SK-N-MC (cell line): ENCODE results near the gene HSF2.

Experiments
- EZH2 ChIP-seq: fragments of 200-600 bp; sonication (generic); IDR thresholded peaks from one replicate; pipeline ENCODE4 v1.6.1; 2017; ENCODE audit warnings: antibody characterized with exemption
- FOXP2 ChIP-seq: optimal IDR thresholded peaks from 2 replicates; pipeline ENCODE3; 2011; ENCODE audit warnings: mild to moderate bottlenecking, moderate library complexity; ENCODE audit not compliant: insufficient read depth; ENCODE audit errors: extremely low read length, control extremely low read depth
- POLR2AphosphoS5 ChIP-seq: IDR thresholded peaks from 2 replicates; pipeline ENCODE4 v1.6.1; 2012; ENCODE audit warnings: mild to moderate bottlenecking, low read depth, low read length, borderline replicate concordance

DNA sequence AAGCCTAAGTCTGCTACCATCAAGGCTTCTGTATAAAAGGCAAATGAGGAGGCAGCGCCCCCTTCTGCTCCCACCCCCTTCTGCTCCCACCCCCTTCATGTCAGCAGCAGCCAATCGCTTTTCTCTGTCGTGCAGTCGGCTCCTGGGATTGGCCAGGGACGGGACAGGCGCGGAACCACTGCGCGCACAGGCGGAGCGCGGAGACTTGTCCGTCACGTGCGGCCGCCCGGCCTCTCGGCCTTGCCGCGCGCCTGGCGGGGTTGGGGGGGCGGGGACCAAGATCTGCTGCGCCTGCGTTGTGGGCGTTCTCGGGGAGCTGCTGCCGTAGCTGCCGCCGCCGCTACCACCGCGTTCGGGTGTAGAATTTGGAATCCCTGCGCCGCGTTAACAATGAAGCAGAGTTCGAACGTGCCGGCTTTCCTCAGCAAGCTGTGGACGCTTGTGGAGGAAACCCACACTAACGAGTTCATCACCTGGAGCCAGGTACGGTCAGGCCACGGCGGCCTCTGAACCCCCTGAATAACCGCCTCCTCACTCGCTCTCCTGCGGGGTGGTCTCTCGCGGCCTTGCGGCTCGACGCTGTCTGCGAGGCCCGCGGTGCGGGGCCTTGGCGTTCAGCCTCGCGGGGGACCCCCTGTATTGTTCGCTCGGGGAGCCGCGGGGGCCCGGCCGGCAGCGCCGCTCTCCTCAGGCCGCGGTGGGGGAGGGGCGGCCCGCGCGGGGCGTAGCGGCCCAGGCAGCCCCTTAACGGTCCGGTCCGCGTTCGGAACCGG is at the start of gene HSF2:
- TF ChIP-seq EZH2: no peak
- peak; percentile 78; the same call in 1 of the 2 replicates for TF ChIP-seq POLR2AphosphoS5
- no peak for TF ChIP-seq FOXP2
